WTC11 (cell line): ENCODE data around the gene RBM44.

Experiments
- ATF1 ChIP-seq: sonication (generic); formaldehyde crosslinking; IDR thresholded peaks from 2 replicates; pipeline ENCODE4 v1.8.1; 2023; ENCODE audit warnings: mild to moderate bottlenecking, moderate library complexity, missing genetic modification reagents
- ETV6 ChIP-seq: sonication (generic); formaldehyde crosslinking; IDR thresholded peaks from 2 replicates; pipeline ENCODE4 v1.8.1; 2022; ENCODE audit warnings: mild to moderate bottlenecking, missing genetic modification reagents
- SP1 ChIP-seq: sonication (generic); formaldehyde crosslinking; conservative IDR thresholded peaks from 2 replicates; pipeline ENCODE4 v1.8.1; 2022; ENCODE audit warnings: missing genetic modification reagents
- TEAD4 ChIP-seq: sonication (generic); formaldehyde crosslinking; IDR thresholded peaks from 2 replicates; pipeline ENCODE4 v1.8.0; 2022; ENCODE audit warnings: mild to moderate bottlenecking, missing genetic modification reagents
- ZBTB21 ChIP-seq: sonication (generic); formaldehyde crosslinking; IDR thresholded peaks from 2 replicates; pipeline ENCODE4 v1.8.1; 2023; ENCODE audit warnings: mild to moderate bottlenecking, missing genetic modification reagents, borderline replicate concordance
- ZNF138 ChIP-seq: sonication (generic); formaldehyde crosslinking; conservative IDR thresholded peaks from 2 replicates; pipeline ENCODE4 v1.8.1; 2022; ENCODE audit warnings: mild to moderate bottlenecking, moderate library complexity, missing genetic modification reagents
- ZNF232 ChIP-seq: sonication (generic); formaldehyde crosslinking; IDR thresholded peaks from 2 replicates; pipeline ENCODE4 v1.8.0; 2022; ENCODE audit warnings: mild to moderate bottlenecking, missing genetic modification reagents
- ZNF416 ChIP-seq: fragments of 250-450 bp; sonication (Bioruptor Pico); IDR thresholded peaks from 2 replicates; pipeline ENCODE4 v1.9.0; 2021; ENCODE audit warnings: mild to moderate bottlenecking, inconsistent platforms
- TF ChIP-seq, protein P1 (sequence below): fragments of 200-600 bp; IDR thresholded peaks from 2 replicates; pipeline ENCODE4 v1.8.0; 2022; ENCODE audit warnings: antibody characterized with exemption
- TF ChIP-seq, protein P2 (sequence below): sonication (generic); formaldehyde crosslinking; IDR thresholded peaks from 2 replicates; pipeline ENCODE4 v1.8.0; 2022; ENCODE audit warnings: mild to moderate bottlenecking, missing genetic modification reagents
- TF ChIP-seq, protein P3 (sequence below): sonication (generic); formaldehyde crosslinking; IDR thresholded peaks from 2 replicates; pipeline ENCODE4 v1.8.0; 2022; ENCODE audit warnings: missing genetic modification reagents
- TF ChIP-seq, protein P4 (sequence below): sonication (generic); formaldehyde crosslinking; IDR thresholded peaks from 2 replicates; pipeline ENCODE4 v1.8.0; 2022; ENCODE audit warnings: mild to moderate bottlenecking, missing genetic modification reagents
- TF ChIP-seq, protein P5 (sequence below): sonication (generic); formaldehyde crosslinking; IDR thresholded peaks from 2 replicates; pipeline ENCODE4 v1.8.0; 2022; ENCODE audit warnings: mild to moderate bottlenecking, missing genetic modification reagents
- TF ChIP-seq, protein P6 (sequence below): sonication (generic); formaldehyde crosslinking; IDR thresholded peaks from 2 replicates; pipeline ENCODE4 v1.8.0; 2023; ENCODE audit warnings: missing genetic modification reagents

DNA sequence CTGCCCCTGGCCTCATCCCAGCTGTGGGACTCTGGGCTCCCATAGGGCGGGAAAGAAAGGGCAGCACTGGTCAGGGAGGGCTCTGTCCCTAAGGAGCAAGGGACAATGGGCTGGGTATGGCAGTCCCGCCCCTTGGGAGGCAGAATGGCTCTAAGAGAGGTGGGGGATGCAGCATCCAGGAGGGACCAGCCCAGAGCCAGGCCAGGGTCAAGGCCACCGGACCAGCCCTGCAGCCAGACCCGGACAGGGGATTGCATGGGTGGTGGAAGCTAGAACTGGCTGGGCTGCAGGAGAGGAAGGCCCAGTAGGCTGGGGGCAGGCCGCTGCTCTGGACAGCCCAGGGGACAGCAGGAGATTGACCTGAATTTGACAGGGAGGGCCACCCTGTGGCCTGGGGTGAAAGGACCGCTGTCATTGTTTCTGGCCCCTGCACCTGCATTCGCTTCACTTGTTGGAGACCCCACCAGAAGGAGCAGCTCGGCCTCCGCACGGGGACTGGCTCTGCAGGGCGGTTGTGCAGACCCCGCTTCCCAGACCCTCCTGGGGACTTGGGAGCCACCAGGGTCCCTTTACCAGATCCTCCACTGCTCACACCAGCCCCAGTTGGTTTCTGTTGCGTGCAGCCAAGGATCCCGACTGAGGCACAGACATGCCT lies 75.4 kb downstream of the RBM44 start:
- TF ChIP-seq, protein P1, sequence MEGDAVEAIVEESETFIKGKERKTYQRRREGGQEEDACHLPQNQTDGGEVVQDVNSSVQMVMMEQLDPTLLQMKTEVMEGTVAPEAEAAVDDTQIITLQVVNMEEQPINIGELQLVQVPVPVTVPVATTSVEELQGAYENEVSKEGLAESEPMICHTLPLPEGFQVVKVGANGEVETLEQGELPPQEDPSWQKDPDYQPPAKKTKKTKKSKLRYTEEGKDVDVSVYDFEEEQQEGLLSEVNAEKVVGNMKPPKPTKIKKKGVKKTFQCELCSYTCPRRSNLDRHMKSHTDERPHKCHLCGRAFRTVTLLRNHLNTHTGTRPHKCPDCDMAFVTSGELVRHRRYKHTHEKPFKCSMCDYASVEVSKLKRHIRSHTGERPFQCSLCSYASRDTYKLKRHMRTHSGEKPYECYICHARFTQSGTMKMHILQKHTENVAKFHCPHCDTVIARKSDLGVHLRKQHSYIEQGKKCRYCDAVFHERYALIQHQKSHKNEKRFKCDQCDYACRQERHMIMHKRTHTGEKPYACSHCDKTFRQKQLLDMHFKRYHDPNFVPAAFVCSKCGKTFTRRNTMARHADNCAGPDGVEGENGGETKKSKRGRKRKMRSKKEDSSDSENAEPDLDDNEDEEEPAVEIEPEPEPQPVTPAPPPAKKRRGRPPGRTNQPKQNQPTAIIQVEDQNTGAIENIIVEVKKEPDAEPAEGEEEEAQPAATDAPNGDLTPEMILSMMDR: no peak
- TF ChIP-seq, protein P2, sequence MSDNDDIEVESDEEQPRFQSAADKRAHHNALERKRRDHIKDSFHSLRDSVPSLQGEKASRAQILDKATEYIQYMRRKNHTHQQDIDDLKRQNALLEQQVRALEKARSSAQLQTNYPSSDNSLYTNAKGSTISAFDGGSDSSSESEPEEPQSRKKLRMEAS (CRISPR knock-in tag): no peak
- TF ChIP-seq ATF1 (CRISPR knock-in tag) (no peak), SP1 (CRISPR knock-in tag) (no peak), ZNF232 (CRISPR knock-in tag) (no peak), ZBTB21 (CRISPR knock-in tag) (no peak), ZNF138 (CRISPR knock-in tag) (no peak), ZNF416 (CRISPR knock-in tag) (no peak), TEAD4 (CRISPR knock-in tag) (no peak), ETV6 (CRISPR knock-in tag) (no peak)
- TF ChIP-seq, protein P3, sequence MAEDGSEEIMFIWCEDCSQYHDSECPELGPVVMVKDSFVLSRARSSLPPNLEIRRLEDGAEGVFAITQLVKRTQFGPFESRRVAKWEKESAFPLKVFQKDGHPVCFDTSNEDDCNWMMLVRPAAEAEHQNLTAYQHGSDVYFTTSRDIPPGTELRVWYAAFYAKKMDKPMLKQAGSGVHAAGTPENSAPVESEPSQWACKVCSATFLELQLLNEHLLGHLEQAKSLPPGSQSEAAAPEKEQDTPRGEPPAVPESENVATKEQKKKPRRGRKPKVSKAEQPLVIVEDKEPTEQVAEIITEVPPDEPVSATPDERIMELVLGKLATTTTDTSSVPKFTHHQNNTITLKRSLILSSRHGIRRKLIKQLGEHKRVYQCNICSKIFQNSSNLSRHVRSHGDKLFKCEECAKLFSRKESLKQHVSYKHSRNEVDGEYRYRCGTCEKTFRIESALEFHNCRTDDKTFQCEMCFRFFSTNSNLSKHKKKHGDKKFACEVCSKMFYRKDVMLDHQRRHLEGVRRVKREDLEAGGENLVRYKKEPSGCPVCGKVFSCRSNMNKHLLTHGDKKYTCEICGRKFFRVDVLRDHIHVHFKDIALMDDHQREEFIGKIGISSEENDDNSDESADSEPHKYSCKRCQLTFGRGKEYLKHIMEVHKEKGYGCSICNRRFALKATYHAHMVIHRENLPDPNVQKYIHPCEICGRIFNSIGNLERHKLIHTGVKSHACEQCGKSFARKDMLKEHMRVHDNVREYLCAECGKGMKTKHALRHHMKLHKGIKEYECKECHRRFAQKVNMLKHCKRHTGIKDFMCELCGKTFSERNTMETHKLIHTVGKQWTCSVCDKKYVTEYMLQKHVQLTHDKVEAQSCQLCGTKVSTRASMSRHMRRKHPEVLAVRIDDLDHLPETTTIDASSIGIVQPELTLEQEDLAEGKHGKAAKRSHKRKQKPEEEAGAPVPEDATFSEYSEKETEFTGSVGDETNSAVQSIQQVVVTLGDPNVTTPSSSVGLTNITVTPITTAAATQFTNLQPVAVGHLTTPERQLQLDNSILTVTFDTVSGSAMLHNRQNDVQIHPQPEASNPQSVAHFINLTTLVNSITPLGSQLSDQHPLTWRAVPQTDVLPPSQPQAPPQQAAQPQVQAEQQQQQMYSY (CRISPR knock-in tag): no peak
- TF ChIP-seq, protein P4, sequence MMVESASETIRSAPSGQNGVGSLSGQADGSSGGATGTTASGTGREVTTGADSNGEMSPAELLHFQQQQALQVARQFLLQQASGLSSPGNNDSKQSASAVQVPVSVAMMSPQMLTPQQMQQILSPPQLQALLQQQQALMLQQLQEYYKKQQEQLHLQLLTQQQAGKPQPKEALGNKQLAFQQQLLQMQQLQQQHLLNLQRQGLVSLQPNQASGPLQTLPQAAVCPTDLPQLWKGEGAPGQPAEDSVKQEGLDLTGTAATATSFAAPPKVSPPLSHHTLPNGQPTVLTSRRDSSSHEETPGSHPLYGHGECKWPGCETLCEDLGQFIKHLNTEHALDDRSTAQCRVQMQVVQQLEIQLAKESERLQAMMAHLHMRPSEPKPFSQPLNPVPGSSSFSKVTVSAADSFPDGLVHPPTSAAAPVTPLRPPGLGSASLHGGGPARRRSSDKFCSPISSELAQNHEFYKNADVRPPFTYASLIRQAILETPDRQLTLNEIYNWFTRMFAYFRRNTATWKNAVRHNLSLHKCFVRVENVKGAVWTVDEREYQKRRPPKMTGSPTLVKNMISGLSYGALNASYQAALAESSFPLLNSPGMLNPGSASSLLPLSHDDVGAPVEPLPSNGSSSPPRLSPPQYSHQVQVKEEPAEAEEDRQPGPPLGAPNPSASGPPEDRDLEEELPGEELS (CRISPR knock-in tag): no peak
- TF ChIP-seq, protein P5, sequence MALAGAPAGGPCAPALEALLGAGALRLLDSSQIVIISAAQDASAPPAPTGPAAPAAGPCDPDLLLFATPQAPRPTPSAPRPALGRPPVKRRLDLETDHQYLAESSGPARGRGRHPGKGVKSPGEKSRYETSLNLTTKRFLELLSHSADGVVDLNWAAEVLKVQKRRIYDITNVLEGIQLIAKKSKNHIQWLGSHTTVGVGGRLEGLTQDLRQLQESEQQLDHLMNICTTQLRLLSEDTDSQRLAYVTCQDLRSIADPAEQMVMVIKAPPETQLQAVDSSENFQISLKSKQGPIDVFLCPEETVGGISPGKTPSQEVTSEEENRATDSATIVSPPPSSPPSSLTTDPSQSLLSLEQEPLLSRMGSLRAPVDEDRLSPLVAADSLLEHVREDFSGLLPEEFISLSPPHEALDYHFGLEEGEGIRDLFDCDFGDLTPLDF (CRISPR knock-in tag): no peak
- TF ChIP-seq, protein P6, sequence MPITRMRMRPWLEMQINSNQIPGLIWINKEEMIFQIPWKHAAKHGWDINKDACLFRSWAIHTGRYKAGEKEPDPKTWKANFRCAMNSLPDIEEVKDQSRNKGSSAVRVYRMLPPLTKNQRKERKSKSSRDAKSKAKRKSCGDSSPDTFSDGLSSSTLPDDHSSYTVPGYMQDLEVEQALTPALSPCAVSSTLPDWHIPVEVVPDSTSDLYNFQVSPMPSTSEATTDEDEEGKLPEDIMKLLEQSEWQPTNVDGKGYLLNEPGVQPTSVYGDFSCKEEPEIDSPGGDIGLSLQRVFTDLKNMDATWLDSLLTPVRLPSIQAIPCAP: no peak
